Measurements from ENCODE around the gene TMEM150C.
A peak's percentile ranks its signal among the peaks of the same experiment; 100 is the strongest.

TMEM150C gene

DNA sequence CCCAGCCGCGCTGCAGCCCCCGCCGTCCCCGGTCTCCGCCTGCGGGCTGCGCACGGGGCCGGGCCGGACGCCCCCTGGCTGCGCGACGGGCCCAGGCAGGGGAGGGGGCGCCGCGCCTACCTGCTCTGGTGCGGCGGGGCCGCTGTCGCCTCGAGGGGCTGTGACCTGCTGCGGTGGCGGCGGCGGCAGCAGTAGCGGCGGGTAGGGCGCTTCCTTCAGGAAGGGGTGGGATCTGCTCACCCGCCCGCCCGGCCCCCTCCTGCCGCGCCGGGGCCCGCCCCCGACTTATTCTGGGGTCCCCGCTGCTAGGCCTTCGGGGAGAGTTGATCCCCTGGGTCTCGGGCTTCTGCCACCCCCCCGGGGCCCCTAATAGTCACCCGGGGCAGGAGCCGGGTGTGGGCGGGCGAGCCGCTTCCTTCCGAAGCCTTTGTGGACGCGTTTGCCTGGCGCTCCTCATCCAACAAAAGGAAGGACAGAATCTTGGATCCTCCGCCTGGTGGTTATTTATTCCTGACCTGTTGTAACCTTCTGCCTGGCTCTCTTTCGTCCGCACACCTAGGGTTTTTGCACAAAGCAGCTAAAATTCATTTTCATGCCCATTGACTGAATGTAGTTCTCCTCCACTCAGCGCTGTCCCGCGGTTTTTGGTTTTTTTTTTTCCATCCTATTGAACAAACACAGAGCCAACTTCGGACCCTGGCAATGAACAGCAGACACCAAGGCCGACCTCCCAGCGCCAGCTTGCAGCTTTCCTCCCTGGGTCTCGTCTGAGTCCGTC lies at the start of gene TMEM150C:
Gene TMEM150C (minus strand): TSS at position 203 of the 778 bp plus-strand sequence. CDS start 57,331 bp downstream, outside the sequence.
- peak in 1 of 2 donors; percentile 27 for DNase-seq

DNA sequence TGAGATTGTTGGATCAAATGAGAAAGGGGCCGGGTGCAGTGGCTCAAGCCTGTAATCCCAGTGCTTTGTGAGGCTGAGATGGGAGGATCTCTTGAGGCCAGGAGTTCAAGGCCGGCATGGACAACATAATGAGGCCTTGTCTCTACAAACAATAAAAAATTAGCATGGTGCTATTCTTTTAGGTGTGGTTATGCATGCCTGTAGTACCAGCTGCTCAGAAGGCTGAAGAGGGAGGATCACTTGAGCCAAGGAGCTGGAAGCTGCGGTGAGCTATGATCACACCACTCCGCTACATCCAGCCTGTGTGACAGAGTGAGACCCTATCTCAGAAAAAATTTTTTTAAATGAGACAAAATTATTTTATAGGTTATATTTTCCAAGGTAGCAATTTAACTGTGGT lies 49.7 kb upstream of the TMEM150C start:
- no peak for DNase-seq

DNA sequence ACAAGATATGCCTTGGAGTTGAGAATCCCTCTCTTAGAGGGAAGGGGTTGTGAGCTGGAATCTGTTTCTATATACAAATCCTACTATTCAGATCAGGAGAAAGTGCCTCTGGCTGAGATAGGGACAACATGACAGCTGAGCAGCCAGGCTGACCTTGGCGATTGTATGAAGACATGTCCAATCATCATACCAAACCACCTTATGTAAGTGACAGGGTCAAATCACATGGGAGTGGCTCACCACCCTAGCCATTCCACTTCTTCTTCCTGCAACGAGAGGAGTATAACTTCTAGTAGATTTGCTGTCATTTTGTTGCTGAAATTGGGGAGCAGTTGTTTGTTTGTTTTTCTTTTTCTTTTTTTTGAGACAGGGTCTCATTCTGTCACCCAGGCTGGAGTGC lies 48.3 kb upstream of the TMEM150C start:
- DNase-seq, result no peak

DNA sequence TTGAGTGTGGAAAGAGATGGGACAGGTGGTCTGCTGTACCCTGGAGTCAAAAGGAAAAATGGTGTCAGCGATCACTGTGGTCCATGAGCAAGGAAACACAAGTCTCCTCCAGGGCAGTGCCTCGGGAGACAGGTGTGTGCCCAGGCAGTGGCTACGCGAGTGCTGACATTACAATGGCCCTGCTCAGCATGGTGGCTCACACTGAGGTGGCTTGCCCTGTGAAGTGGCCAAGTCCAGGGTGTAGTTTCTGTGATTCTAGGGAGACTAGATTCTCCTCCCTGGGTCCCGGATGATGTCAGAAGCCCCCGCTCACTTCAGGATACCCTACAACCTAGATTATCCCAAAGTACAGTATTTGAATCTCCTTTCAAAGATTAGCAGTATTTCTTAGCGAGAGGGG lies 44.8 kb upstream of the TMEM150C start:
- no peak for DNase-seq

DNA sequence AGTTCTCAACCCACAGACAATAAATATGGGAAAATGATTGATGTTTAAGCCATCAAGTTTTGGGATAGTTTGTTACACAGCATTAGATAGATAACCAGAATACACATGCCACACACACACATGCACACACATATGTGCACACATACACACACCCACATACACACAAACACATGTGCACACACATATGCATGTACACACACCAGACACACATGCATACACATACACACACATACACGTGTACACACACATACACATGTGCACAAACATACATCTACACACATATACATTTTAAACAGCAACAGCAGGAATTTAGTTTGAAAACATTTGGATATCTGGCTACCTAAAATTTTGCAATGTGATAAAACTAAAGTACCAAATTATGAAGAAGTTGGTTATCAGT lies 42.7 kb upstream of the TMEM150C start:
- no peak for DNase-seq

DNA sequence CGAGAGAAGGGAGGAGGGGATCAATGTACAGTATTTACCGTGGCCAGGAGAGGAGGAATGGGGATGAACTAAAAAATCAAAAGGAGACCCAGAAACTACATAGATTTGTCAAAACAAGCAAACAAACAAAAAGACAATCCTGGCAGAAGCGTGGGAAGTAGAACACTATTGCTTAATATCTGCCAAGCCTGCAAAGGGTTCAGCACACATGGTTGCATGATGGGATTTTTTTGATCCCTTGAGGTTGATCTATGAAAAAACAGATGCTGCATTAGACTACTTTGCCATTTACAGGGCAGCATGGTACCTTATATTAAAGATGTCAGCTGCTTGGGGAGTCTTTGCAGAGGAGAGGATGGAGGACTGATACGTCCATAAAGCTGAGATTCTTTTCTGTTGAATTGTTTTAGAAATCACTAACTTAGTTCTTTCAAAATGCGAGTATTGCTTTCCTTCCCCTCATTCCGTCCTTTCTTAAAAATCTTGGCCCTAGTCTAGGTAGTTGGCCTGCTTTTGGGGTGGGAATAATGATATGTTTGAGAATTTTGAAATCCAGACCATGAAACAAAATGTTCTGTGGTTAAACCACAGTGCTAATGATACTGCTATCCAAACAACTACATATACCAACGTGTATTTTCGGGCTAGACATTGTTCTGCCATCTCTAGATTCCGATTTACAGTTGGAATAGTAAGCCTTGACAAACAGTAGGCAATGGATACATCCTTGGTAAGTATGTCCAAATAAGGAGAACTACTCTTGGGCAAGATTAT lies 39.6 kb upstream of the TMEM150C start:
- DNase-seq, result no peak

DNA sequence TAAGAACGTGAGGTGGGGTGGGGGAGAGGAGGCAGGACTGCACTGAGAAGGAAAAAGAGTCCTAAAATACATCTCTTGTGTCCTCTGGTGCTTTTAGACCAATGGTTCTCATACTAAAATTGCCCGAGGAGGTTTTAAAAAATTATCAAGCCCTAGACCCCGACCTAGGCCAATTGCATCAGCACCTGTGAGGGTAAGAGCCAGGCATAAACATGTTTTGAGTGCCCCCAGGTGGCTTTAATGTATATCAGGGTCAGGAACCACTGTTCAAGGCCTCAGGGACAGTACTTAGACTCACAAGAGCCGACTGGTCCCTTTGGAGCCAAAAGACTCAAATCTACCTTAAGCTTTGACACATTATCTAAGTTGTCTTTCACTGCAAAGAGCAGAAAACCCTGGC lies 37.5 kb upstream of the TMEM150C start:
- no peak for DNase-seq

DNA sequence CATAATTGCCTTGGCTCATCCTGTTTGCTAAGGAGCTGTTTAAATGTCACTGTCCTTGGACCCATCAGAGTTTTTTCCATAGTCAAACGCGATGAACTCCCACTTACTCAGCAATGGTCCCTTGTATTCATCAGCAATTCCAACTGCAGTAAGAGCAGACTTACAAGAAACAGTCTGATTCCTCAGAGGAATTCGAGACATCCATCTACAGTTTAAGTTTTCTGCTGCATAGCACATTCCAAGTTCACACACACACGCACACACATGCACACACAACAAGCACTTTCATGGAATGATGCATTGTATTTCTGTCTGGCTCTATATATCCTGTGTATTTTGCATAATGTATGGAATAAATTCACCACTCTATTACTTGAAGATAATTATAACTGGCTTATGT lies 32.7 kb upstream of the TMEM150C start:
- DNase-seq, result no peak

DNA sequence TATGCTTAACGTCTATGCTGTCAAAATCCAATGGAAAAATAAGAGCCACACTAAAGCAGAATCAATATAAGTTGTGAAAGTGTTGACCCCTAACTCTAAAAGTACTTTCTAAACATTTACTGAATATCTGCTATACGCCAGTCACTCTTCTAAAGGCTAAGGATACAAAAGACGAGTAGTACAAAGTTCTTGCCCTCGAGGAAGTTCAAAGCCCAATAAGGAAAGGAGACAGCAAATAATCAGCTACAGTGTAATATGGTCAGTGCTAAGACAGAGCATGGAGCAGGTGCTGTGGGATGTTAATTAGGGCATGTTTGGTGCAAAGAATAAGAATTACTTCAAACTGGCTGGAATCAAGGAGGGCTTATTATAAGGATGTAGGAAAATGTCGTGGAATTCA lies 31.6 kb upstream of the TMEM150C start:
- no peak for DNase-seq

DNA sequence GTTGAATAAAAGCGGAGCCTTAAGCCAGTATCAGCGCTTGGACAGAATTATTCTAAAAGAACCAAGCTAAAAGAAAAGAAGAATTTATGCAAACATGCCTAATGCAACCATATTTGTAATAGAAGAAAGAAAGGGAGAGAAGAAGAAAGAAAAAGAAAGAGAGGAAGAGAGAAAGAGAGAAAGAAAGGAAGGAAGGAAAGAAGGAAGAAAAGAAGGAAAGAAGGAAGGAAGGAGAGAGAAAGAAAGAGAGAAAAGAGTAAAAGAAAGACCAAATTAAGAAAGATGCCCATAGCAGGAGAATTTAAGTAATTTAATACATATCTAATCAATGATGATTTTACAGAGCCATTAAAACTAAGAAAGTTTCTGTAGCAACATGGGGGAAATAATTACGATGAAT lies 30.9 kb upstream of the TMEM150C start:
- DNase-seq, result no peak

DNA sequence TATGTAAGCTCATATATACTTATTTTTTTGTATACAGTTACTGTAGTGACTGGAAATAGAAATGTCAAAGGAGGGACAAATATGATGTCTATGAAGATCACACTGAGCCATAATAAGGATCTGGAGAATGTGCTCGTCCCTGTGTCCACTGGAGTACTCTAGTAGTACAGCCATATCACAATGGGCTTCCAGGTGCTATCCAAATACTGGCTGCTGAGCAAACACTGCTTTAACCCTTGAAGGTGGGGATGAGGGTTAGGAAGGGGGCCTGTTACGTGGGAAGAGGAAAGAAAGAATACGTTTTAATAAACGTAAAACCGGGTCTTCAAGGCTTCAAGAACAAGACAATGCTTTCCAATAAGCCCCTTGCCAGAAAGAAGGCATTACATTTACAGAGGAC lies 29.8 kb upstream of the TMEM150C start:
- no peak for DNase-seq

DNA sequence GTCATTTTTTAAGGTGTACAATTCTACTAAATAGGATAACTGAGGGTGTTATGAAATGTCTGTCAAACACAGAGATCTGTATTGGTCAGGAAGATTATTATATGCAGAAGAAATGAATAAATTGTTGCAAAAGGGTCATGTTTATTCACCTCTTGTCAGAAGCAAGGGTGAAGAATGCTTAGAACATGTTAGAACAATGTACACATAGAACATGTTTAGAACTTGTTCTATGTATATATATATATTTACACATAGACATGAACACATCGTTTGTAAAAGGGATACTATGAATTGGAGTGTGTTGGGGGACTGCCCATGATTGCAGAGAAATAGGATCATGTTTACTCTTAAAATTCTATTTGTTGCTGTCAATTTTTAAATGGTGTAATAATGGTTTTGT lies 28.0 kb upstream of the TMEM150C start:
- DNase-seq, result no peak

DNA sequence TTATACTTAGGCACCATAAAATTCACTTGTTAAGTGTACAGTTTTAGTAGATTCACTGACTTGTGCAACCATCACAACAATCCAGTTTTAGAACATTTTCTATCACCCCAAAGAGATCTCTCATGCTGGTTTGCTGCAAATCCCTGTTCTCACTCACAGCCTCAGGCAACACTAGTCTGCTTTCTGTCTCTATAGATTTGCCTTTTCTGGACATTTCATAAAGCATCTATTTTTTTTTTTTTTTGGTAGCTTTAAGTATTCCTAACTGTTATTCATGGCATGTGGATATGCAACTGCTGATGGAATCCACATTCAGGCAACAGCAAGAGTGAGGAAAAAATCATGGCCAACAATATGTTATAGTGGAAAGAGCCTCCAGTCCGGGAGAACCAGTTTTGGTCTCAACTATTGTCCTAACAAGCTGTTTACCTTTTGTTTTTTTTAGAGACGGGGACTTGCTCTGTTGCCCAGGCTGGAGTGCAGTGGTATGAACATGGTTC lies 27.0 kb upstream of the TMEM150C start:
- no peak for DNase-seq

DNA sequence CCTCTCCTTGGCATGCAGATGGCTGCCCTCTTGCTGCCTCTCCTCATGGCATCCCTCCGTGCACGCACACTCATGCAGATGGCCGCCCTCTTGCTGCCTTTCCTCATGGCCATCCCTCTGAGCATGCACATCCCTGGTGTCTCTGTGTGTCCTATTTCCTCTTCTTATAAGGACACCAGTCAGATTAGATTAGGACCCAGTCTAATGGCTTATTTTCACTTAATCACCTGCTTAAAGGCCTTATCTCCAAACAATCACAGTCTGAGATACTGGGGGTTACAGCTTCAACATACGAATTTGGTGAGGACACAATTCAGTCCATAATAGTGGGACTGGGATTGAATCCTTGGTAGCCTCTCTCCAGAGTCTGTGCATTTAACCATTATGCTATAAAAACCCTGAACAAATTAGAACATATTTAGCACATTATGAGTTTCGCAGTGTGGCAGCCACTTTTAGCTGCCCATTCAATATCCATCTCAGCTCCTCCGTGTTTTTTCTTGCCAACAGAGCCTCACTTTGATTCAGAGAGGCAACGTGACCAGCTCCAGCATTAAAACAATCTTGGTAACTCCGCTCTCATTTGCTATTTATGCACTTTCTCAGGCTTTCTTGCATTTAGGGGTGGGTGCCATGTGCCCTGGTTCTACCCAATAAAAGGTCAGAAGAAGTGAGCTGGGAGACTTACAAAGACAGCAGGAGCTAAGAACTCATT lies 26.2 kb upstream of the TMEM150C start:
- no peak for DNase-seq

DNA sequence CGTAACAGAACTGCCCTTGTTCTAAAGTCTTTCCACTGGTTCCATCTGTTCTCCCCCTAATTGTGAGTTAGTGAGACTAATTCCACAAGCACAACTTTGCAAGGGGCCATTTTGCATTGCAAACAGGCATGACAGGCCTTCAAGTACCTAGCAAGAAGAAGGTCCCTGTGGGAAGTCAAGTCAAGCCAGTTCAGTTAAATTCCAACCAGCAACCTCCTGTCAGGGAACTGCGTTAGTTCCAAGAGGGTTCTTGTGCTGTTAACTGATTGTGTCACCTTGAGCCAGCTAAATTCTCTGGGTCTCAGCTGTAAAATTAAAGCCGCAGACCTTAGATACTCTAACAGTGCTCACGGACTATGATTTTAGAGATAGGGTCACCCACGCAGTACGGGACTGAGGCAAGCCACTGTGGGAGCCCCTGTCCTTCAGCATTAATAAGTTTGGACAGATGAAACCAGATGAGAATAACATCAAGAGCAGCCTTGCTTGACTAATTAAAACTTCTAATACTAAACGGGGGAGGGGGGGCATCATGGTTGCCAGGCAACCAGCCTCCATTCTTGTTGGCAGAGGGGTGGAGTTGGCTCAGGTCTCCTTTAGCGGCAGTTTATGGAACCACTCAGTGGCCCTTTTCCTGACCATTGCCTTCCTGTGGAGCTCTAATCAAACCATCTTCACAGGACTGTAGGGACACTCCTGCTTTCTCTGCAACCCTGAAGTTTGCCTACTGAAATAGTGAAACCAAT lies 24.1 kb upstream of the TMEM150C start:
- no peak for DNase-seq

DNA sequence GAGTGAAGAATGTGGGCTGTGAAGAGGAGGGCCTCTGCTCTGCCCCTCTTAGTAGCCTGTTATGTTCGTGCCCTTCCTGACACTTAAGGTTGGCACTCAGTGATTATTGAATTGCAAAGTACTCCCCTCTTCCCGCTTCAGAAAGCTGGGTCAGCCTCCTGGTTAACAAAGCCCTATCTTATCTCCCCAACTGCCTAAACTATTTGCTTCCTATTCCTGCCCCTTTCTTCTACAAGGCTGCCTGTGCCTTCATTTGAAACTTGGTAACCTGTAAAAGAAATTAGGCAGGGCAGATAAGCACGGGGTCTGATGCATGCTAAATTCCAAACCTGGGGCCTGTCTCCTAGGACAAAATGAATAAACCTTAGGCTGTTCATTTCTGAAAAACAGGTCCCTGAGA lies 23.1 kb upstream of the TMEM150C start:
- DNase-seq, result no peak

DNA sequence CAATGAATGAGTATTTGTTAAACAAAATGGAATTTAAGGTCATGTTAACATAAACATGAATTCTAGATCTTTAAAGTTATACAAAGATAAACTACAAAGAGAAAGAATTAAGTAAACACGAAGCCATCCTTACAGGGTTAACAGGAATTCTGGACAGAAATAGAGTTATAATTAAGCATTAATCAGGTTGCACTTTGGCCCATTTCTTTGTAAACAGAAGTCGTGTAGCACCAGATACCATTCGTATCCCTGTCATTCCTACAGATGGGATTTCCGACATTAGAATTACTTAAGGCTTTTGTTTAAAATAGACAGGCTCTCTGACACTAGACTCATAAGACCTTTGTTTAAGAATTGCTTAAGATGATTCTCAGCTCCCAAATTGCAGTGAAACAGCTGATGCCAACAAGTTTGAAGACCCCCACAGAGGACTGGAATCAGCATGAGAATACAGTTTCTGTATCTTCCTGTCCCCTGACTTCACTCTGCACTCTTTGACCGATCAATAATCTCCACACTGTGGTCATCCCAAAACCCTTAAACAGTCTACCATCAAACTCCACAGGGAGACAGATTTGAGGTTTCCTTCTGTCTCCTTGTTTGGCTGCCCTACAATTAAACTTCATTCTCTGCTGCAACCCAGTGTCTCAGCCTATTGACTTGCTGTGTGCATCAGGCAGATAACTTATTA lies 22.3 kb upstream of the TMEM150C start:
- DNase-seq, result no peak

DNA sequence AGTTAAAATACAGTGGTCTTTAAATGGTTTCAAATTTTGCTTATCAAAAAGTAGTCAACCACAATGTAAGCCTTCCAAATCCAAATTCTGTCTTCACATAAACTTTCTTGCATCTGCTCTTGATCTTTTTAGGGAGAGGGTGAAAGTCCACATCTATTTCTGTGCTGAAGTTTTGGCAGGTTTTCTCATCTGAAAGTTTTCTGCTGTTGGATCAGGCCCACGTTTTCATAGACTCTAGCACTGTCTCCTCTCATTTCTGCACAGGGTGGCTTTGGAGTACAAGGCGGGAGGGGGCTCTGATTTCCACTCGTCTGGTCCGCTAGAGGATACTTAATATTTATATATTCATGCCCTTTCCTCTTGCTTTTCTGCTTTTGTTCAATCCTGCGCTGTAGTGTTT lies 18.1 kb upstream of the TMEM150C start:
- DNase-seq, result no peak

DNA sequence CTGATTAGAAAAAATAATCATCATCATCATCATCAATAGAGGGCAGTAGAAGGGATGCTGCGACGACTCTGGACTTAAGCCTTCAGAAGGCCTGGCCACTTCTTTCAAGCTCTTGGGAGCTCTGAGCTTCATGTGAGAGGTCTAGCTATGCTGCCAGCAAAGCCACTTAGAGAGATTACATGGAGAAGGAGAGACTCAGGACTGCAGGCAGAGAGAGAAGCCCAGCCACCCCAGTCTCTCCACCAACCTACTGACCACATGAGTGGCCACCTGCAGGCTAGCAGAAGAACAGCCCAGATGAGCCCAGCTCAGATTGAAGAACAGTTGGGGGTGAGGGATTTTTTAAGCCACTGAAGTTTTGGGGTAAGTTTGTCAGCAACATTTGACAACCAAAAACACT lies 17.1 kb upstream of the TMEM150C start:
- DNase-seq, result no peak

DNA sequence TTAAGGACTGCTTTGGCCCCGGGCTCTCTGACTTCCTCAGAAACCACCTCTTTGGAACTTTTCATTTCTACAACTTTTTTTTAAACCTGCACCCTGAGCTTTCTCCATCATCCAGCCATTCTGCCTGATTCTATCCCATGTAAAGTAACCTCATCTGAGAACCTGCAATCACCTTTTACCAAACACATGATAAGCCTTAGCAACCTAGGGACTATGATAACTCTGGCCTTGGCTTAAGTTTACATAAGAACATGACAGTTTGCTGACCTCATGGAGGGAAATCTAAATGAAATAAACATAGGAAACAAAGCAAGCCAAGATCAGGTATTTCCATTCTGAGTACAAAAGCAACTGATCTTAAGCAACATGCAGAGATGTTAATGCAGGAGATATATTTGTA lies 15.7 kb upstream of the TMEM150C start:
- no peak for DNase-seq

DNA sequence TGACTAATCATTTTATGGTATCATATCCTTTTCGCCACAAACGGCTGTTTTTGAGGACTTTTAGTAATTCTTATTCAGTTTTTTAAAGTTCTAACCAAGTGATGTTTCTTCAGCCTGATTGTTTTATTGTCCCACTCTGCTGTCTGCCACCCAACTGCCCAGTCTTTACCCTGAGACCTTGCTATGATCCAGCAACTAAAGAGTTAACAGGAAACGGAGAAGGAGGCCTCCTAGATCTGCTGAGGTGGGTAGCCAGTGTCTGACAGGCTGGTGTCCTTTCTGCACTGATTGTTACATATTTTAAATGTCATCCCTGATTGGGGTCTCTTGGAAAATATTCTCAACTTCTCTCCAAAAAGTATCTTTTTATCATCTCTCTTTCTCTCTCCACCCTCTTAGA lies 7.9 kb upstream of the TMEM150C start:
- no peak for DNase-seq

DNA sequence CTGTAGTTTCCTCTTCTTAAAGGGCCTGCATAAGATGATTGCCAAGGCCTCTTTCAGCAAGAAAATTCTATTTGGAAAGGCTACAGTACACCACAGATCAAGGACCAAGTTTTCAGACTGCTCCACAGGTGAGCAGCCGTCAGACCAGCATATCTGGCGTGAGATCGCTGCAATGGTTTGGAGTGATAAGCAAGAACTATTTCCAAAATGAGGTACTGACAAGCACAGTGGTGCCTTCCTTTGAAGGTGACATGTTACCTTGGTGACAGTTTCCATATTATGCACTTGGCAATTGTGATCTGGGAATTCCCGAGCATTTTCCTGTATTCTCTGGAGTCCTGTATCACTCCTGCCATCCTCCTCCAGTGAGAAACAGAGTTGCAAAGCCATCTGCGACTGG lies 7.3 kb upstream of the TMEM150C start:
- DNase-seq, result no peak
